ENCODE results near the gene PTPN23. TPM values are rescaled to one million over a fixed set of nuclear protein-coding genes. Genes with fewer than 3 reads are reported as not detected.
"Not testable (repeated sequence)": the region's sequence is repeated elsewhere in the genome, so short reads cannot be mapped to it uniquely, and the experiment has no call there.

Gene PTPN23
- total RNA-seq, 1 experiment from 2014 or later = 9.9 TPM

DNA sequence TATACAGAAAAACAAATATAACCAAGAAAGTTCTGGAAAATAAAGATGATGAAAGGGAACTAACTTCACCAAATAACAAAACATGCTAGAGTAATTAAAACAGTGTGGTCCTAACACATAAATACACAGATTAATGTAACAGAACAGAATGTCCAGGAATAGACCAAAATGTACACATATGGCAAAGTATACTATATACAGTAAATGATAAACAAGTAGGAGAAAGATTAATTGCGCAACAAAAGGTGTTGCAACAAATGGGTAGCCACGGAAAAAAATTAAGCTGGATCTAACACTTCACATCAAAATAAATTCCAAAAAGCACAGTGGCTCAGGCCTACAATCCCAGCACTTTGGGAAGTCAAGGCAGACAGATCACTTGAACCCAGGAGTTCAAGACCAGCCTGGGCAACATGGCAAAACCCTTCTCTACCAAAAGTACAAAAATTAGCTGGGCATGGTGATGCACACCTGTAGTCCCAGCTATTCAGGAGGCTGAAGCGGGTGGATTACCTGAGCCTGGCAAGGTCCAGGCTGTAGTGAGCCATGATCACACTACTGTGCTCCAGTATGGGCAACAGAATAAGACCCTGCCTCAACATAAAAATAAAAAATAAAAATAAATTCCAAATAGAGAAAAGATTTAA is 75.1 kb downstream of the PTPN23 start:
- in situ Hi-C loops (cut with HindIII; ENCODE audit: low pct_unique_long_range_greater_than_20kb, low sequenced_read_pairs) = no loop called here
- DNase-seq (ENCODE audit: low read depth, low spot score) = no peak

DNA sequence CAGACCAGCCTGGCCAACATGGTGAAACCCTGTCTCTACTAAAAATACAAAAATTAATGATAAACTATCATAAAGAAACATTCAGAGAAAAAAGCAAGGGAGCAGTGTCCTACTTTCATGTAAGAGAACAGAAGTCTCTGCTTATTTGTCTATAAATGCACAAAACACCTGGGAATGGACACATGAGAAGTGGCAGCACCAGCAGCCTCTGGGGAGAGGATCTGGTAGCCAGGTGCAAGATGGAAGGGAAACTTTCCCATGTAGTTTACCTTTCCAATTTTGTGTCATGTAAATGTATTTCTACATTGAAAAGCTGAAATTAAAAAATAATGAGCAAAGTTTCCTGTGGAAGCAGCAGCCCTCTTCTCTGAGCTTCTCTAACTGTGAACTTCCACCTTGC is 76.2 kb downstream of the PTPN23 start:
- DNase-seq (ENCODE audit: low read depth, low spot score) = no peak
- in situ Hi-C loops (cut with HindIII; ENCODE audit: low pct_unique_long_range_greater_than_20kb, low sequenced_read_pairs) = no loop called here

DNA sequence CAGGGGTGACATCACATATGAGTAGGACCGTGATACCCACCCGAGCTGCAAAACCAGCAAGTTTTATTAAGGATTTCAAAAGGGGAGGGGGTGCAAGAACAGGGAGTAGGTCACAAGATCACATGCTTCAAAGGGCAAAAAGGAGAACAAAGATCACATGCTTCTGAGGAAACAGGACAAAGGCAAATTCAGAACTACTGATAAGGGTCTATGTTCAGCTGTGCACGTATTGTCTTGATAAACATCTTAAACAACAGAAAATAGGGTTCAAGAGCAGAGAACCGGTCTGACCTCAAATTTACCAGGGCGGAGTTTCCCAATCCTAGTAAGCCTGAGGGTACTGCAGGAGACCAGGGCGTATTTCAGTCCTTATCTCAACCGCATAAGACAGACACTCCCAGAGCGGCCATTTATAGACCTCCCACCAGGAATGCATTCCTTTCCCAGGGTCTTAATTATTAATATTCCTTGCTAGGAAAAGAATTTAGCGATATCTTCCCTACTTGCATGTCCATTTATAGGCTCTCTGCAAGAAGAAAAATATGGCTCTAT is 78.8 kb downstream of the PTPN23 start:
- DNase-seq (ENCODE audit: low read depth, low spot score); in situ Hi-C loops (cut with HindIII; ENCODE audit: low pct_unique_long_range_greater_than_20kb, low sequenced_read_pairs): not testable (repeated sequence)

Other genes with a start within 250 kb of the PTPN23 start
- gene SETD2, start 216.9 kb upstream of the PTPN23 start, total RNA-seq (2014; rRNA removed; shearing (Covaris generic)) = 17.1 and 17.5 TPM in 2 replicates
- gene KIF9, start 98.2 kb upstream of the PTPN23 start, total RNA-seq (2014; rRNA removed; shearing (Covaris generic)) = 8.0 and 14.3 TPM in 2 replicates
- gene KLHL18, start 98.1 kb upstream of the PTPN23 start, total RNA-seq (2014; rRNA removed; shearing (Covaris generic)) = 14.9 TPM in 2 replicates
- gene SCAP, start 94.9 kb downstream of the PTPN23 start, total RNA-seq (2014; rRNA removed; shearing (Covaris generic)) = 58.9 and 60.7 TPM in 2 replicates
- 39.4 and 44.6 TPM in 2 replicates for gene ELP6, start 132.7 kb downstream of the PTPN23 start, total RNA-seq (2014; rRNA removed; shearing (Covaris generic))
- 3.8 and 4.3 TPM in 2 replicates for gene CSPG5, start 197.8 kb downstream of the PTPN23 start, total RNA-seq (2014; rRNA removed; shearing (Covaris generic))